K562 (cell line): ENCODE results near the gene PNPLA8. TPM values are rescaled to one million over a fixed set of nuclear protein-coding genes. Genes with fewer than 3 reads are reported as not detected.
"Not testable (repeated sequence)": the region's sequence is repeated elsewhere in the genome, so short reads cannot be mapped to it uniquely, and the experiment has no call there.

Experiments
- BACH1 ChIP-seq: fragments of 200-800 bp; sonication (Bioruptor generic); IDR thresholded peaks from 2 replicates; pipeline ENCODE4 v1.6.1; 2016; ENCODE audit warnings: missing genetic modification characterization, missing compliant biosample characterization
- BRD9 ChIP-seq: fragments of 450-650 bp; IDR thresholded peaks from 2 replicates; pipeline ENCODE4 v1.6.1; 2018; ENCODE audit warnings: low read depth; ENCODE audit not compliant: partially characterized antibody
- CBX3 ChIP-seq, 2 experiments: IDR thresholded peaks; 1 replicate in 1 of 2; 2 replicates in 1 of 2; pipeline ENCODE4 v1.6.1; 2012; ENCODE audit warnings: inconsistent platforms in 2 of 2, low read length in 2 of 2, borderline replicate concordance in 1 of 2, control low read depth in 1 of 2
- CCNT2 ChIP-seq: IDR thresholded peaks from 2 replicates; pipeline ENCODE4 v1.6.1; 2011; ENCODE audit warnings: borderline replicate concordance, low read depth, mild to moderate bottlenecking, moderate library complexity, mixed read lengths, low read length; ENCODE audit not compliant: insufficient read length; ENCODE audit errors: extremely low read depth
- EP300 ChIP-seq: IDR thresholded peaks from 2 replicates; pipeline ENCODE4 v1.6.1; 2012; ENCODE audit warnings: low read length, improper control_type of control experiment
- EP400 ChIP-seq: fragments of 450-650 bp; IDR thresholded peaks from 2 replicates; pipeline ENCODE4 v1.6.1; 2017; ENCODE audit warnings: antibody characterized with exemption, mild to moderate bottlenecking, moderate library complexity
- ETV6 ChIP-seq, 3 experiments: fragments of 150-350 bp in 1 of 3; sonication (generic) in 1 of 3; formaldehyde crosslinking in 1 of 3; IDR thresholded peaks; 2 replicates each; pipeline versions ENCODE4 v1.6.1 to v1.8.0; 2014 to 2022; ENCODE audit warnings: borderline replicate concordance in 2 of 3, low read depth in 2 of 3, antibody characterized with exemption in 1 of 3, low read length in 1 of 3, mild to moderate bottlenecking in 1 of 3, missing genetic modification reagents in 1 of 3
- HDAC3 ChIP-seq: fragments of 450-650 bp; IDR thresholded peaks from 2 replicates; pipeline ENCODE4 v1.6.1; 2018; ENCODE audit warnings: borderline replicate concordance, mild to moderate bottlenecking, moderate library complexity; ENCODE audit not compliant: partially characterized antibody
- KLF13 ChIP-seq: fragments of 450-650 bp; IDR thresholded peaks from 2 replicates; pipeline ENCODE4 v1.6.1; 2016; ENCODE audit warnings: missing genetic modification characterization, low read depth, mild to moderate bottlenecking, missing compliant biosample characterization, moderate library complexity, borderline replicate concordance
- L3MBTL2 ChIP-seq: fragments of 450-650 bp; IDR thresholded peaks from 2 replicates; pipeline ENCODE4 v1.6.1; 2016; ENCODE audit warnings: mild to moderate bottlenecking, moderate library complexity
- MECOM ChIP-seq: fragments of 250-450 bp; sonication (Bioruptor Pico); IDR thresholded peaks from 2 replicates; pipeline ENCODE4 v1.8.0; 2022; ENCODE audit warnings: inconsistent platforms
- MEIS2 ChIP-seq: fragments of 450-650 bp; IDR thresholded peaks from 2 replicates; pipeline ENCODE4 v1.6.1; 2014; ENCODE audit warnings: mild to moderate bottlenecking; ENCODE audit not compliant: partially characterized antibody
- NCOA2 ChIP-seq, 2 experiments: fragments of 450-650 bp; IDR thresholded peaks; 2 replicates each; pipeline ENCODE4 v1.6.1; 2018; ENCODE audit warnings: mild to moderate bottlenecking in 2 of 2, moderate library complexity in 1 of 2; ENCODE audit not compliant: partially characterized antibody in 2 of 2
- NONO ChIP-seq, 2 experiments: fragments of 200-400 bp in 1 of 2; fragments of 450-650 bp in 1 of 2; formaldehyde crosslinking in 1 of 2; IDR thresholded peaks; 2 replicates each; pipeline ENCODE4 v1.6.1; 2017; ENCODE audit warnings: low read depth in 2 of 2, mild to moderate bottlenecking in 2 of 2, moderate library complexity in 2 of 2, low read length in 1 of 2
- NRF1 ChIP-seq, 2 experiments: fragments of 450-650 bp; IDR thresholded peaks in 1 of 2; conservative IDR thresholded peaks in 1 of 2; 2 replicates each; pipeline ENCODE4 v1.6.1; 2014; ENCODE audit warnings: mild to moderate bottlenecking in 2 of 2
- RNF2 ChIP-seq: sonication (generic); IDR thresholded peaks from 2 replicates; pipeline ENCODE4 v1.6.1; 2016
- SIN3A ChIP-seq, 2 experiments: fragments of 150-350 bp in 1 of 2; IDR thresholded peaks; 2 replicates each; pipeline ENCODE4 v1.6.1; 2011 to 2016; ENCODE audit warnings: borderline replicate concordance in 2 of 2, low read depth in 2 of 2, low read length in 2 of 2, mild to moderate bottlenecking in 2 of 2, moderate library complexity in 2 of 2; ENCODE audit not compliant: control insufficient read depth in 1 of 2
- SMAD4 ChIP-seq: fragments of 250-450 bp; sonication (Bioruptor Pico); conservative IDR thresholded peaks from 2 replicates; pipeline ENCODE4 v1.8.0; 2021; ENCODE audit warnings: inconsistent platforms, mild to moderate bottlenecking, moderate library complexity
- SMARCA4 ChIP-seq: fragments of 450-650 bp; IDR thresholded peaks from 2 replicates; pipeline ENCODE4 v1.6.1; 2016
- ZNF584 ChIP-seq: fragments of 200-800 bp; sonication (Bioruptor generic); IDR thresholded peaks from 2 replicates; pipeline ENCODE4 v1.6.1; 2016; ENCODE audit warnings: low read depth, mild to moderate bottlenecking, missing genetic modification characterization, missing compliant biosample characterization
- polyA plus RNA-seq, 8 experiments: library from polyadenylated mRNA; depleted of rRNA in 4 of 8; stranded (reverse) in 5 of 8; unstranded in 3 of 8; fragments of >200 nt; fragmentation: Nextera tagmentation in 2 of 8; fragmentation: Illumina TruSeq in 1 of 8; extraction: Ambion mirVana in 2 of 8; extraction: Trizol in 1 of 8; gene quantifications; 2 replicates each; pipeline versions ENCODE4 v1.2.1 to v1.2.3, GENCODE V29; 2011 to 2014; ENCODE audit warnings: inconsistent platforms in 1 of 8, missing spikeins in 1 of 8
- total RNA-seq, 7 experiments: library from RNA; depleted of rRNA in 6 of 7; stranded (reverse); fragments of >200 nt in 6 of 7; fragmentation: Illumina TruSeq in 2 of 7; extraction: Trizol in 2 of 7; gene quantifications; 2 replicates each; pipeline versions ENCODE4 v1.2.1 to v1.2.3, GENCODE V29; 2011 to 2021; ENCODE audit warnings: low replicate concordance in 1 of 7
- TF ChIP-seq, protein P1 (sequence below), 2 experiments: fragments of 450-650 bp in 1 of 2; sonication (generic) in 1 of 2; formaldehyde crosslinking in 1 of 2; IDR thresholded peaks in 1 of 2; conservative IDR thresholded peaks in 1 of 2; 2 replicates each; pipeline versions ENCODE4 v1.6.1 to v1.8.1; 2016 to 2023; ENCODE audit warnings: mild to moderate bottlenecking in 2 of 2, moderate library complexity in 2 of 2, inconsistent platforms in 1 of 2, missing genetic modification reagents in 1 of 2
- TF ChIP-seq, protein P2 (sequence below): IDR thresholded peaks from 2 replicates; pipeline ENCODE4 v1.6.1; 2014; ENCODE audit warnings: antibody characterized with exemption
- TF ChIP-seq, protein P3 (sequence below), 2 experiments: fragments of 450-650 bp; conservative IDR thresholded peaks; 2 replicates each; pipeline ENCODE4 v1.6.1; 2017; ENCODE audit warnings: mild to moderate bottlenecking in 2 of 2, moderate library complexity in 2 of 2

The PNPLA8 gene
- total and polyA plus RNA-seq, 9 of the 15 experiments (the other 6 are each of a cell fraction or from before 2014, with no cell fraction given), result 12.8 to 27.6 (median 16.3) TPM

DNA sequence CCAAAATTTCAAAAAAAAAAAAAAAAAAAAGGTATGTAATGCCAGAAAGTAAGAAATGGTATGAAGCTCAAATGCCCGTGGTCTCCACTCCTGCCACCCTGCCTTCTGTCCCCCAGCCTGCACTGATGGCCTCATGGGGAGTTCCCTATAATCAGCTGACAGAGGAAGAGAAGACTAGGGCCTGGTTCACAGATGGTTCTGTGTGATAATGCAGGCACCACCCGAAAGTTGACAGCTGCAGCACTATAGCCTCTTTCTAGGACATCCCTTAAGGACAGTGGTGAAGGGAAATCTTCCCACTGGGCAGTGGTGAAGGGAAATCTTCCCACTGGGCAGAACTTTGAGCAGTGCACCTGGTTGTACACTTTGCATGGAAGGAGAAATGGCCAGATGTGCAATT, 12.3 kb upstream of the PNPLA8 start (continued):
- TF ChIP-seq SMARCA4, result peak; percentile 97
- TF ChIP-seq ZNF584 (CRISPR knock-in tag), result peak; percentile 74; the same call in 1 of the 2 replicates
- TF ChIP-seq, protein P1, sequence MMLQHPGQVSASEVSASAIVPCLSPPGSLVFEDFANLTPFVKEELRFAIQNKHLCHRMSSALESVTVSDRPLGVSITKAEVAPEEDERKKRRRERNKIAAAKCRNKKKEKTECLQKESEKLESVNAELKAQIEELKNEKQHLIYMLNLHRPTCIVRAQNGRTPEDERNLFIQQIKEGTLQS (IDR thresholded peaks at IDR 0.05), result 0 out of 2 replicates have a peak, but pooled peaks have one; percentile 39
- TF ChIP-seq, protein P1 (CRISPR knock-in tag; conservative IDR thresholded peaks at IDR 0.05), result not testable (repeated sequence)
- peak; percentile 69 for TF ChIP-seq RNF2
- 0 out of 4 replicates have a peak, but pooled peaks of 1 of the 2 experiments have one; percentile 31 for TF ChIP-seq NRF1 (conservative IDR thresholded peaks at IDR 0.05 in 1 of 2, IDR thresholded peaks at IDR 0.05 in 1 of 2)
- TF ChIP-seq HDAC3, result peak; percentile 87
- TF ChIP-seq, protein P2, sequence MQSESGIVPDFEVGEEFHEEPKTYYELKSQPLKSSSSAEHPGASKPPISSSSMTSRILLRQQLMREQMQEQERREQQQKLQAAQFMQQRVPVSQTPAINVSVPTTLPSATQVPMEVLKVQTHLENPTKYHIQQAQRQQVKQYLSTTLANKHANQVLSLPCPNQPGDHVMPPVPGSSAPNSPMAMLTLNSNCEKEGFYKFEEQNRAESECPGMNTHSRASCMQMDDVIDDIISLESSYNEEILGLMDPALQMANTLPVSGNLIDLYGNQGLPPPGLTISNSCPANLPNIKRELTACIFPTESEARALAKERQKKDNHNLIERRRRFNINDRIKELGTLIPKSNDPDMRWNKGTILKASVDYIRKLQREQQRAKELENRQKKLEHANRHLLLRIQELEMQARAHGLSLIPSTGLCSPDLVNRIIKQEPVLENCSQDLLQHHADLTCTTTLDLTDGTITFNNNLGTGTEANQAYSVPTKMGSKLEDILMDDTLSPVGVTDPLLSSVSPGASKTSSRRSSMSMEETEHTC, result peak; percentile 91
- TF ChIP-seq ETV6 (IDR thresholded peaks at IDR 0.05; ENCODE audit: borderline replicate concordance in 1 of 2, low read depth in 2 of 2, low read length in 1 of 2), result peak in 1 of 2 experiments; percentile 41; a peak in 1 of 4 replicates
- not testable (repeated sequence) for TF ChIP-seq ETV6 (CRISPR knock-in tag; IDR thresholded peaks at IDR 0.05; ENCODE audit: borderline replicate concordance)
- peak; percentile 89 for TF ChIP-seq EP300
- peak in 1 of 2 experiments; percentile 64 for TF ChIP-seq NCOA2 (IDR thresholded peaks at IDR 0.05; ENCODE audit: partially characterized antibody in 2 of 2)
- peak in 1 of 2 experiments; percentile 80; a peak in 2 of 3 replicates for TF ChIP-seq CBX3 (IDR thresholded peaks at IDR 0.05; ENCODE audit: borderline replicate concordance in 1 of 2, low read length in 2 of 2)
- TF ChIP-seq MEIS2, result peak; percentile 86
- TF ChIP-seq SMAD4, result peak; percentile 82
- 0 out of 2 replicates have a peak, but pooled peaks have one; percentile 28 for TF ChIP-seq BACH1 (tag)
- 0 out of 2 replicates have a peak, but pooled peaks have one; percentile 22 for TF ChIP-seq KLF13 (tag)
- peak; percentile 75 for TF ChIP-seq L3MBTL2
- TF ChIP-seq, protein P3, sequence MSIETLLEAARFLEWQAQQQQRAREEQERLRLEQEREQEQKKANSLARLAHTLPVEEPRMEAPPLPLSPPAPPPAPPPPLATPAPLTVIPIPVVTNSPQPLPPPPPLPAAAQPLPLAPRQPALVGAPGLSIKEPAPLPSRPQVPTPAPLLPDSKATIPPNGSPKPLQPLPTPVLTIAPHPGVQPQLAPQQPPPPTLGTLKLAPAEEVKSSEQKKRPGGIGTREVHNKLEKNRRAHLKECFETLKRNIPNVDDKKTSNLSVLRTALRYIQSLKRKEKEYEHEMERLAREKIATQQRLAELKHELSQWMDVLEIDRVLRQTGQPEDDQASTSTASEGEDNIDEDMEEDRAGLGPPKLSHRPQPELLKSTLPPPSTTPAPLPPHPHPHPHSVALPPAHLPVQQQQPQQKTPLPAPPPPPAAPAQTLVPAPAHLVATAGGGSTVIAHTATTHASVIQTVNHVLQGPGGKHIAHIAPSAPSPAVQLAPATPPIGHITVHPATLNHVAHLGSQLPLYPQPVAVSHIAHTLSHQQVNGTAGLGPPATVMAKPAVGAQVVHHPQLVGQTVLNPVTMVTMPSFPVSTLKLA (conservative IDR thresholded peaks at IDR 0.05), result peak; percentile 54 to 85; a peak in 3 of 4 replicates
- peak in 1 of 2 experiments; percentile 50; a peak in 1 of 4 replicates for TF ChIP-seq NONO (IDR thresholded peaks at IDR 0.05; ENCODE audit: low read depth in 2 of 2, low read length in 1 of 2)
- peak; percentile 46 for TF ChIP-seq CCNT2
- peak; percentile 30 for TF ChIP-seq BRD9
- TF ChIP-seq MECOM (CRISPR knock-in tag), result 0 out of 2 replicates have a peak, but pooled peaks have one; percentile 59
- 0 out of 2 replicates have a peak, but pooled peaks have one; percentile 17 for TF ChIP-seq EP400
- peak in 1 of 2 experiments; percentile 85; a peak in 1 of 4 replicates for TF ChIP-seq SIN3A (IDR thresholded peaks at IDR 0.05; ENCODE audit: borderline replicate concordance in 2 of 2, control insufficient read depth in 1 of 2, low read depth in 2 of 2, low read length in 2 of 2)
